Smooth muscle cell (in vitro differentiated cells): ENCODE measurements around the gene SDCCAG8. TPM values are rescaled to one million over a fixed set of nuclear protein-coding genes. Genes with fewer than 3 reads are reported as not detected.

ENCODE experiments used
- DNase-seq: peaks from one replicate; lab custom pipeline; 2025; ENCODE audit not compliant: unreplicated experiment; lab: John Stamatoyannopoulos, UW
- H2AFZ ChIP-seq: fragments of 200-600 bp; sonication (generic); 2 replicates; pipeline ENCODE4 v1.6.0; 2016; ENCODE audit warnings: antibody characterized with exemption, low read depth, mild to moderate bottlenecking
- H3F3A ChIP-seq: fragments of 200-600 bp; sonication (generic); 2 replicates; pipeline ENCODE4 v1.6.0; 2017; ENCODE audit warnings: antibody characterized with exemption, low read depth
- H3K27ac ChIP-seq: fragments of 200-600 bp; sonication (generic); 2 replicates; pipeline ENCODE4 v1.5.1; 2016; ENCODE audit warnings: low read depth, mild to moderate bottlenecking
- H3K27me3 ChIP-seq: fragments of 200-600 bp; sonication (generic); 2 replicates; pipeline ENCODE4 v1.6.1; 2016; ENCODE audit warnings: low read depth, mild to moderate bottlenecking
- H3K36me3 ChIP-seq: fragments of 200-600 bp; sonication (generic); 2 replicates; pipeline ENCODE4 v1.5.1; 2016; ENCODE audit warnings: low read depth
- H3K4me1 ChIP-seq: fragments of 200-600 bp; sonication (generic); 2 replicates; pipeline ENCODE4 v1.5.1; 2016; ENCODE audit warnings: low read depth
- H3K4me2 ChIP-seq: fragments of 200-600 bp; sonication (generic); 2 replicates; pipeline ENCODE4 v1.6.0; 2016; ENCODE audit warnings: mild to moderate bottlenecking
- H3K4me3 ChIP-seq: fragments of 200-600 bp; sonication (generic); 2 replicates; pipeline ENCODE4 v1.5.1; 2016; ENCODE audit warnings: mild to moderate bottlenecking
- H3K79me2 ChIP-seq: fragments of 200-600 bp; sonication (generic); 2 replicates; pipeline ENCODE4 v1.6.0; 2016; ENCODE audit warnings: low read depth, mild to moderate bottlenecking
- H3K9ac ChIP-seq: fragments of 200-600 bp; sonication (generic); 2 replicates; pipeline ENCODE4 v1.6.0; 2016; ENCODE audit warnings: low read depth
- H3K9me3 ChIP-seq: fragments of 200-600 bp; sonication (generic); replicated peaks from 2 replicates; pipeline ENCODE4 v1.5.1; 2016; ENCODE audit warnings: low read depth
- H4K20me1 ChIP-seq: fragments of 200-600 bp; sonication (generic); 2 replicates; pipeline ENCODE4 v1.6.0; 2016; ENCODE audit warnings: low read depth
- WGBS: methylation state at CpG from one replicate; pipeline ENCODE4 v1.1.7; 2016; ENCODE audit warnings: low lambda C conversion rate; 5-methylcytosine and 5-hydroxymethylcytosine counted together
- polyA plus RNA-seq: library from polyadenylated mRNA; unstranded; fragments of >200 nt; fragmentation: Nextera tagmentation; extraction: Ambion mirVana; gene quantifications from 2 replicates; pipeline ENCODE4 v1.2.1, GENCODE V29; 2016
- total RNA-seq: library from RNA; depleted of rRNA; stranded (reverse); fragments of >200 nt; gene quantifications from 2 replicates; pipeline ENCODE4 v1.2.3, GENCODE V29; 2014
- TF ChIP-seq, protein P1 (sequence below): fragments of 200-600 bp; sonication (generic); IDR thresholded peaks from 2 replicates; pipeline ENCODE4 v1.5.1; 2017; ENCODE audit warnings: borderline replicate concordance, mild to moderate bottlenecking, antibody characterized with exemption; ENCODE audit not compliant: insufficient read depth, poor library complexity, severe bottlenecking

SDCCAG8 gene
- total and polyA plus RNA-seq, 2 experiments from 2014 or later: 30.9 to 33.4 TPM

DNA sequence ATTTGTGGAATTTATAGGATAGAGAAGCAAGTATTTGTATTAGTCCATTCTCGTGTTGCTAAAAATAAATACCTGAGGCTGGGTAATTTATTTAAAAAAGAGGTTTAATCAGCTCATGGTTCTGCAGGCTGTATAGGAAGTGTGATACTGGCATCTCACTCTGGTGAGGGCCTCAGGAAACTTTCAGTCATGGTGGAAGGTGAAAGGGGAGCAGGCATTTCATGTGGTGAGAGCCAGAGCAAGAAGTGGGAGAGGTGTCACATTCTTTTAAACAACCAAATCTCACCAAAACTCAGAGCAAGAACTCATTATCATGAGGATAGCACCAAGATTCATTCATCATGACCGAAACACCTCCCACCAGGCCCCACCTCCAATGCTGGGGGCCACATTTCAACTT lies 18.1 kb downstream of the SDCCAG8 start:
- TF ChIP-seq, protein P1, sequence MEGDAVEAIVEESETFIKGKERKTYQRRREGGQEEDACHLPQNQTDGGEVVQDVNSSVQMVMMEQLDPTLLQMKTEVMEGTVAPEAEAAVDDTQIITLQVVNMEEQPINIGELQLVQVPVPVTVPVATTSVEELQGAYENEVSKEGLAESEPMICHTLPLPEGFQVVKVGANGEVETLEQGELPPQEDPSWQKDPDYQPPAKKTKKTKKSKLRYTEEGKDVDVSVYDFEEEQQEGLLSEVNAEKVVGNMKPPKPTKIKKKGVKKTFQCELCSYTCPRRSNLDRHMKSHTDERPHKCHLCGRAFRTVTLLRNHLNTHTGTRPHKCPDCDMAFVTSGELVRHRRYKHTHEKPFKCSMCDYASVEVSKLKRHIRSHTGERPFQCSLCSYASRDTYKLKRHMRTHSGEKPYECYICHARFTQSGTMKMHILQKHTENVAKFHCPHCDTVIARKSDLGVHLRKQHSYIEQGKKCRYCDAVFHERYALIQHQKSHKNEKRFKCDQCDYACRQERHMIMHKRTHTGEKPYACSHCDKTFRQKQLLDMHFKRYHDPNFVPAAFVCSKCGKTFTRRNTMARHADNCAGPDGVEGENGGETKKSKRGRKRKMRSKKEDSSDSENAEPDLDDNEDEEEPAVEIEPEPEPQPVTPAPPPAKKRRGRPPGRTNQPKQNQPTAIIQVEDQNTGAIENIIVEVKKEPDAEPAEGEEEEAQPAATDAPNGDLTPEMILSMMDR: no peak
- Histone ChIP-seq H3K4me1 (peaks cover 30% of the 10 kb centered on the region), H3K9me3 (no peaks in the 10 kb centered on the region), H3K9ac (no peak overlapping the region), H3K27ac (peak overlapping the region; percentile 83), H3K4me2 (no peak overlapping the region), H4K20me1 (no peaks in the 10 kb centered on the region), H3K79me2 (peaks cover 36% of the 10 kb centered on the region), H3K4me3 (no peak overlapping the region), H3F3A (peaks cover 31% of the 10 kb centered on the region), H2AFZ (no peak overlapping the region), H3K27me3 (no peaks in the 10 kb centered on the region), H3K36me3 (peaks cover 13% of the 10 kb centered on the region)
- WGBS: 91% methylated on average over 2 of the region's 2 CpGs
- DNase-seq: no peak

DNA sequence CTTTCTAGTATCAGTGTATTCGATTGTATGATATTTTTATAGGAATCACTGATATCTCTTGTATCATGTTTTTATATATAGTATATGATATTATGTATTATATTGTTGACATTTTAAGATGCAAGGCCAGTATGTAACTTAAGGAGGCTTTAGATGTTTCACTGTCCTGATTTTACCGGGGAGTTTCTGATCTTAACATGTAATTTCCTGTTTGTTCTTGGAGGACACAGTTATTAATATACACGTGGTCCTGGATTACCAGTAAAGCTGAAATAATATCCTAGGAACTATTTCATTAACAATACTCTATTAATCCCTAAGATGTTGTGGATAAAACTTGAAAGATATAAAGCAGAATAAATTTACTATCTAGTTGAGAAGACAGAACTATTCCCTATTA lies 19.5 kb downstream of the SDCCAG8 start:
- H3K4me1 ChIP-seq: peaks cover 17% of the 10 kb centered on the region
- no peak overlapping the region for H2AFZ ChIP-seq
- no peak overlapping the region for H3K27ac ChIP-seq
- no peaks in the 10 kb centered on the region for H4K20me1 ChIP-seq
- DNase-seq: no peak
- no peak overlapping the region for H3K9ac ChIP-seq
- peaks cover 13% of the 10 kb centered on the region for H3K36me3 ChIP-seq
- H3K9me3 ChIP-seq: no peaks in the 10 kb centered on the region
- TF ChIP-seq, protein P1: no peak
- no peak overlapping the region for H3K4me2 ChIP-seq
- H3F3A ChIP-seq: peaks cover 19% of the 10 kb centered on the region
- H3K4me3 ChIP-seq: no peak overlapping the region
- H3K79me2 ChIP-seq: peaks cover 47% of the 10 kb centered on the region
- H3K27me3 ChIP-seq: no peaks in the 10 kb centered on the region
- WGBS: 88% methylated on average over 3 of the region's 3 CpGs

DNA sequence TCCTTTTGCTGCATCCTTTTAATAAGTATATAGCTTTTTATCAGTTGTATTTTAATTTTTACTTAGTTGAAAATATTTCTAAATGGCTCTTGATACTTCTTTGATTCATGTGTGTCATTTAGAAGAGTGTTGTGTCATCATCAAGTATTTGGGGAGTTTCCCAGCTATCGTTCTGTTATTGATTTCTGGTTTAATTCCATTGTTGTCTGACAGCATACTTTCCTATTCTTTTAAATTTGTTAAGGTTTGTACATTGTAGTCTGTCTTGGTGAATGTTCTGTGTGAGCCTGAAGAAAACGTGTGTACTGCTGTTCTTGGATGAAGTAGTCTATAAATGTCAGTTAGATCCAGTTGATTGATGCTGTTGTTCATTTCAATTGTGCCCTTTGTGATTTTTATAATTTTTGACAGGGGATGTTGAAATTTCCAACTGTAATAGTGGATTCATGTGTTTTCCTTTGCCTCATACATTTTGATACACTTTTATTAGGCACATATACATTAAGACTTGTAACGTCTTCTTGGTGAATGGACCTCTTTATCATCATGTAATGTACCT lies 24.8 kb downstream of the SDCCAG8 start:
- peaks cover 20% of the 10 kb centered on the region for H3K36me3 ChIP-seq
- H3F3A ChIP-seq: peaks cover 17% of the 10 kb centered on the region

More for the DNA sequence above, 24.8 kb downstream of the SDCCAG8 start:
- Histone ChIP-seq H4K20me1 (no peaks in the 10 kb centered on the region), H3K4me1 (peaks cover 7% of the 10 kb centered on the region), H3K4me3 (no peak overlapping the region), H3K27ac (no peak overlapping the region), H3K4me2 (no peak overlapping the region), H2AFZ (no peak overlapping the region), H3K9ac (no peak overlapping the region), H3K79me2 (peaks cover 43% of the 10 kb centered on the region), H3K9me3 (no peaks in the 10 kb centered on the region), H3K27me3 (no peaks in the 10 kb centered on the region)
- DNase-seq: no peak
- TF ChIP-seq, protein P1: no peak
- WGBS: 88% methylated on average over 3 of the region's 3 CpGs
